ENCODE data around the gene ACSL3.
"Not testable (repeated sequence)": the region's sequence is repeated elsewhere in the genome, so short reads cannot be mapped to it uniquely, and the experiment has no call there.

ACSL3 gene

DNA sequence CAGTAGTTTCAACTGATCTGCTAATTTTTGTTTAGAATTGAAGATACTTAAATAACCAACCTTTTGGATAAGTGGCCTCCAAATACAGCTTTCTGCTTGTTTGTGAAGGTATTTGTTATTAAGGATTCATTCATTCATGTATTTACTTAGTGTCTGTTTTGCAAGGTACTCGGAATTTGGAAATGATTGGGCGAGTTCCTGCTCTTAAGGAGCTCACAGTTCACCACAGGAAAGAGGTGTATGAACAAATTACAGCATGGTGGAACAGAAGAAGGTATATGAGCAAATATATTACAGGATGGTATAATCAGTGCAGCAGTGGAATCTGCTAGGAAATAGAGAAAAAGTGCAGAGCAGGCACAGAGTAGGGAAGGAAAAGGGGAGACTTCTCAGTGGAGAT, 4.5 kb downstream of the ACSL3 start:
- Histone ChIP-seq H3K27ac (no peak overlapping the region), H3K4me3 (ENCODE audit: low read depth, low read length) (no peak overlapping the region), H3K36me3 (peaks cover 3% of the 10 kb centered on the region; the same call in 1 of the 2 replicates), H3K27me3 (ENCODE audit: insufficient read depth, low read depth, severe bottlenecking) (no peaks in the 10 kb centered on the region), H3K9me3 (ENCODE audit: severe bottlenecking) (no peaks in the 10 kb centered on the region)
- no peak for DNase-seq
- TF ChIP-seq, protein P1, sequence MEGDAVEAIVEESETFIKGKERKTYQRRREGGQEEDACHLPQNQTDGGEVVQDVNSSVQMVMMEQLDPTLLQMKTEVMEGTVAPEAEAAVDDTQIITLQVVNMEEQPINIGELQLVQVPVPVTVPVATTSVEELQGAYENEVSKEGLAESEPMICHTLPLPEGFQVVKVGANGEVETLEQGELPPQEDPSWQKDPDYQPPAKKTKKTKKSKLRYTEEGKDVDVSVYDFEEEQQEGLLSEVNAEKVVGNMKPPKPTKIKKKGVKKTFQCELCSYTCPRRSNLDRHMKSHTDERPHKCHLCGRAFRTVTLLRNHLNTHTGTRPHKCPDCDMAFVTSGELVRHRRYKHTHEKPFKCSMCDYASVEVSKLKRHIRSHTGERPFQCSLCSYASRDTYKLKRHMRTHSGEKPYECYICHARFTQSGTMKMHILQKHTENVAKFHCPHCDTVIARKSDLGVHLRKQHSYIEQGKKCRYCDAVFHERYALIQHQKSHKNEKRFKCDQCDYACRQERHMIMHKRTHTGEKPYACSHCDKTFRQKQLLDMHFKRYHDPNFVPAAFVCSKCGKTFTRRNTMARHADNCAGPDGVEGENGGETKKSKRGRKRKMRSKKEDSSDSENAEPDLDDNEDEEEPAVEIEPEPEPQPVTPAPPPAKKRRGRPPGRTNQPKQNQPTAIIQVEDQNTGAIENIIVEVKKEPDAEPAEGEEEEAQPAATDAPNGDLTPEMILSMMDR (IDR thresholded peaks at IDR 0.05; ENCODE audit: low read depth, low read length), result no peak

DNA sequence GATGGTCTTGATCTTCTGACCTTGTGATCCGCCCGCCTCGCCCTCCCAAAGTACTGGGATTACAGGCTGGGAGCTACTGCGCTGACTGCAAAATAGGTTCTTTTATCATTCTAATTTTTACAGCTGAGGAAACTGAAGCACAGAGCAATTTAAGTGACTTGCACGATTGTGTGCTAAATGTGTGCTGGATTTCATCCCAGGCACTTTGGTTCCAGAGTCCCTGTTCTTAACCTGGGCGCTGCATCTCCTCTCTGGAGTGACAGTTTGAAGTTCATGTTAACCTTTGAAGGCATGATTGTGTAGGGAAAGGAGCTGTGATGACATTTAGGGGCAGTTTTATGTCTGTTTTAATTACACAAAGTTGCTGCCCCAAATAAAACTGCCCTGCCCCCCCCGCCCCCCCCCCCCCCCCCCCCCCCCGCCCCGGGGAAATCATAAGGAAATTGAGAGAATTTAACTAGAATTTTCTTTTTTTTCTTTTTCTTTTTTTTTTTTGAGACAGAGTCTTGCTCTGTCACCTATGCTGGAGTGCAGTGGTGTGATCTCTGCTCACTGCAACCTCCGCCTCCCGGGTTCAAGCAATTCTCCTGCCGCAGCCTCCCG, 5.6 kb downstream of the ACSL3 start:
- DNase-seq, result no peak
- TF ChIP-seq, protein P1 (IDR thresholded peaks at IDR 0.05; ENCODE audit: low read depth, low read length), result no peak
- Histone ChIP-seq H3K9me3 (ENCODE audit: severe bottlenecking) (no peaks in the 10 kb centered on the region), H3K27me3 (ENCODE audit: insufficient read depth, low read depth, severe bottlenecking) (no peaks in the 10 kb centered on the region), H3K4me3 (ENCODE audit: low read depth, low read length) (no peak overlapping the region), H3K27ac (no peak overlapping the region), H3K36me3 (no peaks in the 10 kb centered on the region)

DNA sequence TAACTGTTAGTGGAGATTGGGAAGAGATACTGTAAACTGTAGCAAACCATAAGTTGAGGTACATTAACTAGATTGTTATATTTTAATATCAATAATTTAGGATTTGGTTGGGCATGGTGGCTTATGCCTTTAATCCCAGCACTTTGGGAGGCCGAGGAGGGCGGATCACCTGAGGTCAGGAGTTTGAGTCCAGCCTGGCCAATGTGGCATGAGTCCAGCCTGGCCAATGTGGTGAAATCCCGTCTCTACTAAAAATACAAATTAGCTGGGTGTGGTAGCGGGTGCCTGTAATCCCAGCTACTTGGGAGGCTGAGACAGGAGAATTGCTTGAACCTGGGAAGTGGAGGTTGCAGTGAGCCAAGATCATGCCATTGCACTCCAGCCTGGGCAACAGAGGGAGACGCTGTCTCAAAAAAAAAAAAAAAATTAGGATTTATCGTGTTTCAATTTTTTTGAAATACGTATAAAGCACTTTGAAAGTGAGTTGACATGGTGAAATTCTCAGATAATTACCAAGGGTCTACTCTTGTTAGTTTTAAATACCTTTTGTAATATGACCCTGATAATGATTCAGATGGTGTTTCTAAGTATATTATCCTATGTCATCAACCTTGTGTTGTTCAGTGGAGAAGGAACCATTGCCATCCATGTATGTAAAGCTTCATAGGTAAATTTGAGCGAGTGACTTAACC, 7.9 kb downstream of the ACSL3 start:
- not testable (repeated sequence) for H3K9me3 ChIP-seq (ENCODE audit: severe bottlenecking); DNase-seq; H3K27me3 ChIP-seq (ENCODE audit: insufficient read depth, low read depth, severe bottlenecking); H3K4me3 ChIP-seq (ENCODE audit: low read depth, low read length); H3K27ac ChIP-seq; H3K36me3 ChIP-seq

DNA sequence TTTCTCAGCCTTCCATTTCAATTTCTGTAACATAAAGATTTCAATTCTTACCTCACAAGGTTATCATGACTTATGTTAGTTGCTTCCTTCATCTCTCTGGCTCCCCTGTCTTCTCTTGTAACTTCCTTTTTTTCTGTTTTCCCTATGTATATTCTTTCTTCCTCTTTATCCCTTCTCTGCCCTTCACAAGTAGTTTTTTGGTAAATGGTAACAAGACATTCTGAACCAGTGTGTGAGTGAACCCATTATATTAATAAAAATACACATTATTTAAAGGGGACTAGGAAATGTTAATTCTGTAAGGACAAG, 8.4 kb downstream of the ACSL3 start:
- TF ChIP-seq, protein P1 (IDR thresholded peaks at IDR 0.05; ENCODE audit: low read depth, low read length), result no peak
- no peaks in the 10 kb centered on the region for H3K27me3 ChIP-seq (ENCODE audit: insufficient read depth, low read depth, severe bottlenecking)
- H3K27ac ChIP-seq, result no peak overlapping the region
- no peaks in the 10 kb centered on the region for H3K9me3 ChIP-seq (ENCODE audit: severe bottlenecking)
- no peak overlapping the region for H3K4me3 ChIP-seq (ENCODE audit: low read depth, low read length)
- no peaks in the 10 kb centered on the region for H3K36me3 ChIP-seq
- no peak for DNase-seq

DNA sequence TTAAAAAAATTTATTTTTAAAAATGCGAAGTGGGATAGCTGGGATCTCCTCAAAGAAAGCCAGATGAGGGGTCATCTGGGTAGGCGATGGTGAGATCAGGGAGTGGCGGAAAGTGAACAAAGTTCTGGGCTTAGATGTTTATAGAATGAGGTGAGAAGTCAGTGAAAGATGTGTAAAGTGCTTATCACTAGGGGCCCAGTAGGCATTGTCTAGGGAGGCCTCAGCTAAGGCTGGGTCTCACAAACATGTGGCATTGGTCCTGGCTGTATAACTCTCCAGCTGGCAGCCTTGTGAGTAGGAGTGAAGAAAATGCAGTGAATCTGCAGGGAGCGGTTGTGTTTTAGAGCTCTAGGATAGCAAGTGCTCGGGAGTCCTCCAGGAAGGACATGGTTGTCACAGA, 10.5 kb downstream of the ACSL3 start:
- TF ChIP-seq, protein P1 (IDR thresholded peaks at IDR 0.05; ENCODE audit: low read depth, low read length), result no peak
- Histone ChIP-seq H3K27ac (no peak overlapping the region), H3K9me3 (ENCODE audit: severe bottlenecking) (no peaks in the 10 kb centered on the region), H3K27me3 (ENCODE audit: insufficient read depth, low read depth, severe bottlenecking) (no peaks in the 10 kb centered on the region), H3K4me3 (ENCODE audit: low read depth, low read length) (no peak overlapping the region), H3K36me3 (no peaks in the 10 kb centered on the region)
- no peak for DNase-seq

DNA sequence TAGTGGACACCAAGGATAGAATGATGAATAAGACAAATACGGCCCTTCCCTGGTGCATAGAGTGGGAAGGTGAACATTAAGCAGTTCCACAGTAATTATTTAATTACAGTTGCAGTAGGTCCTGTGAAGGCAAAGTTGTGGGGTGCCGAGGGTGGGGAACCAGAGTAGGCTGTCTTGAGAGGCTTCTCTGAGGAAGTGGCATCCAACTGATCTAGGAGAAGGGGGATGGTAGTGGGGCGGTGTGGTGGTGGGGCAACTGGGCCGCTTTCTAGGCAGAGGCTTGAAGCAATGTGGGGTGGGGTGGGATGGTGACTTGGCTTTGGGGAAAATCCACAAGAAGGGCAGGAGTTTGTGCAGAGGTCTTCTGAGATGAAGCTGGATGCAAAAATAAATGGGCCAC, 11.7 kb downstream of the ACSL3 start:
- no peak for DNase-seq
- H3K27me3 ChIP-seq (ENCODE audit: insufficient read depth, low read depth, severe bottlenecking), result no peaks in the 10 kb centered on the region
- no peaks in the 10 kb centered on the region for H3K9me3 ChIP-seq (ENCODE audit: severe bottlenecking)
- TF ChIP-seq, protein P1 (IDR thresholded peaks at IDR 0.05; ENCODE audit: low read depth, low read length), result no peak
- no peaks in the 10 kb centered on the region for H3K36me3 ChIP-seq
- no peak overlapping the region for H3K4me3 ChIP-seq (ENCODE audit: low read depth, low read length)
- H3K27ac ChIP-seq, result no peak overlapping the region

All from WERI-Rb-1 (cell line).